ENCODE data around the gene TBL1XR1.
"Not testable (repeated sequence)": the region's sequence is repeated elsewhere in the genome, so short reads cannot be mapped to it uniquely, and the experiment has no call there.

Gene TBL1XR1

DNA sequence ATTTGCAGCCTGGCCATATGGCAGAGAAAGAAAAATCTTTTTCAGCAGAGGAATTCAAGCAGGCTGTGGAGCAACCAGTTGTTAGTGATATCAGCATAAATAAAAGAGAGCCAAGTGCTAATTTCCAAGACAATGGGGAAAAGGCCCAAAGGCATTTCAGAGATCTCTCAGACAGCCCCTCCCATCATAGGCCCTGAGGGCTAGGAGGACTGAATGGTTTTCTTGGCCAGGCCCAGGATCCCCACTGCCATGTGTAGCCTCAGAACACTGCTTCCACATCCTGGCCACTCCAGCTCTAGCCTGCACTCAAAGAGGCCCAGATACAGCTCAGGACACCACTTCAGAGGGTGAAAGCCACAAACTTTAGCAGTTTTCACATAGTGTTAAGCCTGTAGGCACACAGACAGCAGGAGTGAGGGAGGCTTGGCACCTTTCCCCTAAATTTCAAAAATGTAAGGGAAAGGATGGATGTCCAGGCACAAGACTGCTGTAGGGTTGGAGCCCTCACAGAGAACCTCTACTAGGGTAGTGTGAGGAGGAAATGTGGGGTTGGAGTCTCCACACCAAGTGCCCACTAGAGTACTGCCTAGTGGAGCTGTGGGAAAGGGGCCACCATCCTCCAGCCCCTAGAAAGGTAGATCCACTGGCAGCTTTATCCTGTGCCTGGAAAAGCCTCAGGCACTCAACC lies 191.4 kb downstream of the TBL1XR1 start:
- Histone ChIP-seq H3K27ac (ENCODE audit: low read length) (no peak overlapping the region), H3K36me3 (ENCODE audit: control insufficient read depth in 2 of 2, insufficient read depth in 2 of 2, low read length in 2 of 2) (no peaks in the 10 kb centered on the region), H3K9ac (ENCODE audit: low read length in 2 of 2) (no peak overlapping the region), H3K4me1 (ENCODE audit: control insufficient read depth, insufficient read depth, low read length) (no peaks in the 10 kb centered on the region), H3K27me3 (ENCODE audit: control insufficient read depth in 1 of 2, insufficient read depth in 2 of 2, low read length in 2 of 2) (no peaks in the 10 kb centered on the region), H3K9me3 (ENCODE audit: control insufficient read depth in 2 of 2, low read length in 2 of 2) (peaks cover 0 to 6% of the 10 kb centered on the region in 2 donors), H3K4me3 (ENCODE audit: low read length in 2 of 2) (no peak overlapping the region)

GRCh38 chr3:177000159-177000558 lies 197.1 kb downstream of the TBL1XR1 start:
- not testable (repeated sequence) for H3K36me3 ChIP-seq (ENCODE audit: control insufficient read depth in 2 of 2, insufficient read depth in 2 of 2, low read length in 2 of 2); H3K27me3 ChIP-seq (ENCODE audit: control insufficient read depth in 1 of 2, insufficient read depth in 2 of 2, low read length in 2 of 2); H3K27ac ChIP-seq (ENCODE audit: low read length); H3K4me1 ChIP-seq (ENCODE audit: control insufficient read depth, insufficient read depth, low read length); H3K9me3 ChIP-seq (ENCODE audit: control insufficient read depth in 2 of 2, low read length in 2 of 2); H3K4me3 ChIP-seq (ENCODE audit: low read length in 2 of 2); H3K9ac ChIP-seq (ENCODE audit: low read length in 2 of 2)

DNA sequence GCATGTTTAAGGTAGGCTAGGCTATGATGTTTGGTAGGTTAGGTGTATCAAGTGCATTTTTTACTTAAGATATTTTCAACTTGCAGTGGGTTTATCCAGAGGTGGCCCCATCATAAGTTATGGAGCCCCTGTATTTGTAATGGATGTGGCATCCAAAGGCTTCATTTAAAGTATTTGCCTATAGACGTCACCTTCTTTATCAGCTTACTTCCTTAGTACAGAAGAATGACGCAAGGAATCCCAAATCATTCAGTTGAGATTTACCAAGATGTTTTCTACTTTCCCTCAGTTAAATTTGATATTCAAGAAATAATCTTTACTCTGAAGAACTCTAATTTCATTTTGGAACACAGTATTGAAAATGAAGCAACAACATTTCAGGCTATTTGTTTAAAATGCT lies 201.3 kb downstream of the TBL1XR1 start:
- Histone ChIP-seq H3K27ac (ENCODE audit: low read length) (no peak overlapping the region), H3K4me1 (ENCODE audit: control insufficient read depth, insufficient read depth, low read length) (no peaks in the 10 kb centered on the region), H3K36me3 (ENCODE audit: control insufficient read depth in 2 of 2, insufficient read depth in 2 of 2, low read length in 2 of 2) (no peaks in the 10 kb centered on the region), H3K9ac (ENCODE audit: low read length in 2 of 2) (no peak overlapping the region), H3K4me3 (ENCODE audit: low read length in 2 of 2) (no peak overlapping the region), H3K9me3 (ENCODE audit: control insufficient read depth in 2 of 2, low read length in 2 of 2) (peaks cover 2 to 4% of the 10 kb centered on the region in 2 donors), H3K27me3 (ENCODE audit: control insufficient read depth in 1 of 2, insufficient read depth in 2 of 2, low read length in 2 of 2) (no peaks in the 10 kb centered on the region)

- H3K9me3 ChIP-seq (ENCODE audit: control insufficient read depth in 2 of 2, low read length in 2 of 2): peaks cover 2 to 4% of the 10 kb centered on the region in 2 donors
- H3K9ac ChIP-seq (ENCODE audit: low read length in 2 of 2): no peak overlapping the region
- no peak overlapping the region for H3K27ac ChIP-seq (ENCODE audit: low read length)
- H3K4me3 ChIP-seq (ENCODE audit: low read length in 2 of 2): no peak overlapping the region
- H3K36me3 ChIP-seq (ENCODE audit: control insufficient read depth in 2 of 2, insufficient read depth in 2 of 2, low read length in 2 of 2): no peaks in the 10 kb centered on the region
- H3K4me1 ChIP-seq (ENCODE audit: control insufficient read depth, insufficient read depth, low read length): no peaks in the 10 kb centered on the region
- no peaks in the 10 kb centered on the region for H3K27me3 ChIP-seq (ENCODE audit: control insufficient read depth in 1 of 2, insufficient read depth in 2 of 2, low read length in 2 of 2)
Observed at GRCh38 chr3:176994891-176995781, 202.1 kb downstream of the TBL1XR1 start.

DNA sequence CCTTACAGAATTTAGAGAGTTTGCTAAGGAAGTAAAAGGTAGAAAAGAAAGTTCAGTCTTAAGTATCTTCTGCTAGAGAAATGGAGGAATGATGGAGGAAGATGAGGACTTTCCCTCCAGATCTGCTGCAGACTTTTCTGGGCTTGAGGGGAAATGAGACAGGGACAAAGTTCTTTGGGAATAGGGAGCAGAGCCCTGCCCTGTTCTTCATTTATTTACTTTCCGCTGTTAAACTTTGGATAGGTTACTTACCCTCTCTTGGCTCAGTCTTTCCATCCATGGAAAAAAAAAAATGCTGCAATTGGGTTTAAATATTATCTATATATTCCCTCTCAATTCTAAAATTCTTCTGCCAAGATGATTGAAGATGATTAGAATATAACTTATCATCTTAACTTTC lies 202.9 kb downstream of the TBL1XR1 start:
- Histone ChIP-seq H3K4me3 (ENCODE audit: low read length in 2 of 2) (no peak overlapping the region), H3K27ac (ENCODE audit: low read length) (no peak overlapping the region), H3K9ac (ENCODE audit: low read length in 2 of 2) (no peak overlapping the region), H3K36me3 (ENCODE audit: control insufficient read depth in 2 of 2, insufficient read depth in 2 of 2, low read length in 2 of 2) (no peaks in the 10 kb centered on the region), H3K9me3 (ENCODE audit: control insufficient read depth in 2 of 2, low read length in 2 of 2) (peaks cover 2 to 4% of the 10 kb centered on the region in 2 donors), H3K4me1 (ENCODE audit: control insufficient read depth, insufficient read depth, low read length) (no peaks in the 10 kb centered on the region), H3K27me3 (ENCODE audit: control insufficient read depth in 1 of 2, insufficient read depth in 2 of 2, low read length in 2 of 2) (no peaks in the 10 kb centered on the region)

GRCh38 chr3:176992978-176993377 lies 204.3 kb downstream of the TBL1XR1 start:
- no peaks in the 10 kb centered on the region for H3K36me3 ChIP-seq (ENCODE audit: control insufficient read depth in 2 of 2, insufficient read depth in 2 of 2, low read length in 2 of 2)
- no peaks in the 10 kb centered on the region for H3K4me1 ChIP-seq (ENCODE audit: control insufficient read depth, insufficient read depth, low read length)
- H3K4me3 ChIP-seq (ENCODE audit: low read length in 2 of 2): no peak overlapping the region
- H3K9me3 ChIP-seq (ENCODE audit: control insufficient read depth in 2 of 2, low read length in 2 of 2): peaks cover 2 to 4% of the 10 kb centered on the region in 2 donors
- no peak overlapping the region for H3K9ac ChIP-seq (ENCODE audit: low read length in 2 of 2)
- no peaks in the 10 kb centered on the region for H3K27me3 ChIP-seq (ENCODE audit: control insufficient read depth in 1 of 2, insufficient read depth in 2 of 2, low read length in 2 of 2)
- no peak overlapping the region for H3K27ac ChIP-seq (ENCODE audit: low read length)

DNA sequence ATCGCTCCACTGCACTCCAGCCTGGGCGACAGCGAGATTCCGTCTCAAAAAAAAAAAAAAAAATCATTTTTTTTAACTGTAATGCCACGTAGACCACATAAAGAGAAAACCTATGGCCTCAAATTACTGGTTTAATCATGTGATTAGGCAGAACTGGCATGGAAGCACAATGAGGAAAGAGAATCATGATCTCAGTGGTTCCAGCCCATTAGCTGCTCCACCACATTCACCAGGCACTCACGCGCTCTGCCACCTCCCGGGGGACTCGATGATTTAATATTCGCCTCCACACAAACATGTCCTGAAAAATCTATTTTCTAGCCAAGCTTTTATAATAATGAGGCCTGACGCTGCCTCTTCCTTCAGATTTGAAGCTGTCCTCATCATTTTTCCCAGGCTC lies 204.7 kb downstream of the TBL1XR1 start:
- H3K9ac ChIP-seq (ENCODE audit: low read length in 2 of 2): no peak overlapping the region
- H3K36me3 ChIP-seq (ENCODE audit: control insufficient read depth in 2 of 2, insufficient read depth in 2 of 2, low read length in 2 of 2): no peaks in the 10 kb centered on the region
- no peaks in the 10 kb centered on the region for H3K4me1 ChIP-seq (ENCODE audit: control insufficient read depth, insufficient read depth, low read length)
- peaks cover 2 to 4% of the 10 kb centered on the region in 2 donors for H3K9me3 ChIP-seq (ENCODE audit: control insufficient read depth in 2 of 2, low read length in 2 of 2)
- H3K27me3 ChIP-seq (ENCODE audit: control insufficient read depth in 1 of 2, insufficient read depth in 2 of 2, low read length in 2 of 2): no peaks in the 10 kb centered on the region
- no peak overlapping the region for H3K4me3 ChIP-seq (ENCODE audit: low read length in 2 of 2)
- H3K27ac ChIP-seq (ENCODE audit: low read length): no peak overlapping the region

DNA sequence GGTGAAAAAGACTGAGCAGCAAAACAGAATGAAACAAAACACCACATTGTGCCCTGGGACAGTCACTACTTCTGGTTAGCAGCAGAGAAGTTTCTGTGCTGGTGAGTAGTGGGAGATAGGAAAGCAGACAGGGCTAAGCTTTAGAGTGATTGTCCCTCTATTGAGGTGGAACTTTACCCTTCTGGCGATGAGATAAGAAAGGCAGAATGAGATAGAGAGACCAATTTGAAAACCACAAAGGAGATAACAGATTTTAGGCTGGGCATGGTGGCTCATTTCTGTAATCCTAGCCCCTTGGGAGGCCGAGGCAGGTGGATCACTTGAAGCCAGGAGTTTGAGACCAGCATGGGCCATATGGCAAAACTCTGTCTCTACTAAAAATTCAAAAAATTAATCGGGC lies 208.5 kb downstream of the TBL1XR1 start:
- no peak overlapping the region for H3K9ac ChIP-seq (ENCODE audit: low read length in 2 of 2)
- peaks cover 2 to 4% of the 10 kb centered on the region in 2 donors for H3K9me3 ChIP-seq (ENCODE audit: control insufficient read depth in 2 of 2, low read length in 2 of 2)
- no peak overlapping the region for H3K27ac ChIP-seq (ENCODE audit: low read length)
- no peaks in the 10 kb centered on the region for H3K36me3 ChIP-seq (ENCODE audit: control insufficient read depth in 2 of 2, insufficient read depth in 2 of 2, low read length in 2 of 2)
- H3K4me1 ChIP-seq (ENCODE audit: control insufficient read depth, insufficient read depth, low read length): no peaks in the 10 kb centered on the region
- no peak overlapping the region for H3K4me3 ChIP-seq (ENCODE audit: low read length in 2 of 2)
- H3K27me3 ChIP-seq (ENCODE audit: control insufficient read depth in 1 of 2, insufficient read depth in 2 of 2, low read length in 2 of 2): no peaks in the 10 kb centered on the region

- H3K36me3 ChIP-seq (ENCODE audit: control insufficient read depth in 2 of 2, insufficient read depth in 2 of 2, low read length in 2 of 2): no peaks in the 10 kb centered on the region
- H3K27me3 ChIP-seq (ENCODE audit: control insufficient read depth in 1 of 2, insufficient read depth in 2 of 2, low read length in 2 of 2): no peaks in the 10 kb centered on the region
- H3K4me1 ChIP-seq (ENCODE audit: control insufficient read depth, insufficient read depth, low read length): no peaks in the 10 kb centered on the region
- H3K27ac ChIP-seq (ENCODE audit: low read length): no peak overlapping the region
- H3K9me3 ChIP-seq (ENCODE audit: control insufficient read depth in 2 of 2, low read length in 2 of 2): peaks cover 2 to 4% of the 10 kb centered on the region in 2 donors
- no peak overlapping the region for H3K9ac ChIP-seq (ENCODE audit: low read length in 2 of 2)
- H3K4me3 ChIP-seq (ENCODE audit: low read length in 2 of 2): no peak overlapping the region
Observed at GRCh38 chr3:176987901-176988650, 209.2 kb downstream of the TBL1XR1 start.

- Histone ChIP-seq H3K4me1 (ENCODE audit: control insufficient read depth, insufficient read depth, low read length) (no peaks in the 10 kb centered on the region), H3K9ac (ENCODE audit: low read length in 2 of 2) (no peak overlapping the region), H3K27me3 (ENCODE audit: control insufficient read depth in 1 of 2, insufficient read depth in 2 of 2, low read length in 2 of 2) (no peaks in the 10 kb centered on the region), H3K9me3 (ENCODE audit: control insufficient read depth in 2 of 2, low read length in 2 of 2) (peaks cover 0 to 2% of the 10 kb centered on the region in 2 donors), H3K36me3 (ENCODE audit: control insufficient read depth in 2 of 2, insufficient read depth in 2 of 2, low read length in 2 of 2) (no peaks in the 10 kb centered on the region), H3K27ac (ENCODE audit: low read length) (no peak overlapping the region), H3K4me3 (ENCODE audit: low read length in 2 of 2) (no peak overlapping the region)
Observed at GRCh38 chr3:176978441-176978840, 218.8 kb downstream of the TBL1XR1 start.
